WTC11 (cell line): ENCODE data around the gene STRN4.

ENCODE experiments used
- CREM ChIP-seq: sonication (generic); formaldehyde crosslinking; IDR thresholded peaks from 2 replicates; pipeline ENCODE4 v1.8.1; 2022; ENCODE audit warnings: mild to moderate bottlenecking, missing genetic modification reagents, moderate library complexity
- FOXP1 ChIP-seq: sonication (generic); formaldehyde crosslinking; IDR thresholded peaks from 2 replicates; pipeline ENCODE4 v1.8.0; 2022; ENCODE audit warnings: missing genetic modification reagents, mild to moderate bottlenecking, moderate library complexity, borderline replicate concordance
- IRF2 ChIP-seq: sonication (generic); formaldehyde crosslinking; IDR thresholded peaks from 2 replicates; pipeline ENCODE4 v1.8.0; 2022; ENCODE audit warnings: low read depth, missing genetic modification reagents, borderline replicate concordance
- NFE2L1 ChIP-seq: sonication (generic); formaldehyde crosslinking; IDR thresholded peaks from 2 replicates; pipeline ENCODE4 v1.8.1; 2023; ENCODE audit warnings: missing genetic modification reagents
- NFYB ChIP-seq: sonication (generic); formaldehyde crosslinking; conservative IDR thresholded peaks from 2 replicates; pipeline ENCODE4 v1.8.0; 2022; ENCODE audit warnings: low read depth, missing genetic modification reagents
- RORB ChIP-seq: fragments of 250-450 bp; sonication (Bioruptor Pico); IDR thresholded peaks from 2 replicates; pipeline ENCODE4 v1.9.0; 2021; ENCODE audit warnings: mild to moderate bottlenecking
- SP1 ChIP-seq: sonication (generic); formaldehyde crosslinking; conservative IDR thresholded peaks from 2 replicates; pipeline ENCODE4 v1.8.1; 2022; ENCODE audit warnings: missing genetic modification reagents
- TCF7 ChIP-seq: sonication (generic); formaldehyde crosslinking; IDR thresholded peaks from 2 replicates; pipeline ENCODE4 v1.8.0; 2022; ENCODE audit warnings: mild to moderate bottlenecking, low read depth, missing genetic modification reagents, moderate library complexity
- TF ChIP-seq, protein P1 (sequence below): fragments of 200-600 bp; IDR thresholded peaks from 2 replicates; pipeline ENCODE4 v1.8.0; 2022; ENCODE audit warnings: antibody characterized with exemption
- TF ChIP-seq, protein P2 (sequence below): sonication (generic); formaldehyde crosslinking; IDR thresholded peaks from 2 replicates; pipeline ENCODE4 v1.8.1; 2023; ENCODE audit warnings: mild to moderate bottlenecking, moderate library complexity, missing genetic modification reagents
- TF ChIP-seq, protein P3 (sequence below): sonication (generic); formaldehyde crosslinking; IDR thresholded peaks from 2 replicates; pipeline ENCODE4 v1.8.0; 2022; ENCODE audit warnings: missing genetic modification reagents
- TF ChIP-seq, protein P4 (sequence below): sonication (generic); formaldehyde crosslinking; conservative IDR thresholded peaks from 2 replicates; pipeline ENCODE4 v1.8.1; 2023; ENCODE audit warnings: mild to moderate bottlenecking, low read depth, missing genetic modification reagents, moderate library complexity

DNA sequence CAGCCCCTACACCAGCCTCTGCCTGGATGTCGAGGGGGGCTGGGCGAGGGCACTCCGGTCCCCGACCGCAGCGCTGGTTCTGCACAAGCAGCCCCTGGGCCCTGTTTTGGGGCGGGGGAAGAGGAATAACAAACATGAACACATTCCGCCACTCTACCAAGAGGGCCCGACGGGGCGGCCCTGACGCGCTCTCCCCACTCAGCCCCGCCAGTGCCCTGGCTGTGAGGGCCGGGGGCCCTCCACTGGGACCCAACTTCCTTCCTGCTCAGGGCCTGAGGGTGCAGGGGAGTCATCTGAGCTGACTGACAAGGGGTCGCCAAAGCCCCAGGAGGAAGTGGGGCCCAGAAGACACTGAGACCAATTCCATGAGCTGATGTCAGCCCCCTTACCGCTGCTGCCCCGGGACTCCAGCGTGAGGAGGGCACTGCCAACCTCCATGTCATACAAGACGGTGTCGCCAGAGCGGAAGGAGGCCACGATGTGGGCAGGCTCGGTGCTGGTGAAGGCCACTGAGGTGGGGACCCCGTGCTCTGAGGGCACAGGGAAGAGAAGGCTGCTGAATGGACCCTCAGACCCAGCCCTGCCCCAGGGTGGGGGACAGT, 23.7 kb downstream of the STRN4 start:
- TF ChIP-seq, protein P1, sequence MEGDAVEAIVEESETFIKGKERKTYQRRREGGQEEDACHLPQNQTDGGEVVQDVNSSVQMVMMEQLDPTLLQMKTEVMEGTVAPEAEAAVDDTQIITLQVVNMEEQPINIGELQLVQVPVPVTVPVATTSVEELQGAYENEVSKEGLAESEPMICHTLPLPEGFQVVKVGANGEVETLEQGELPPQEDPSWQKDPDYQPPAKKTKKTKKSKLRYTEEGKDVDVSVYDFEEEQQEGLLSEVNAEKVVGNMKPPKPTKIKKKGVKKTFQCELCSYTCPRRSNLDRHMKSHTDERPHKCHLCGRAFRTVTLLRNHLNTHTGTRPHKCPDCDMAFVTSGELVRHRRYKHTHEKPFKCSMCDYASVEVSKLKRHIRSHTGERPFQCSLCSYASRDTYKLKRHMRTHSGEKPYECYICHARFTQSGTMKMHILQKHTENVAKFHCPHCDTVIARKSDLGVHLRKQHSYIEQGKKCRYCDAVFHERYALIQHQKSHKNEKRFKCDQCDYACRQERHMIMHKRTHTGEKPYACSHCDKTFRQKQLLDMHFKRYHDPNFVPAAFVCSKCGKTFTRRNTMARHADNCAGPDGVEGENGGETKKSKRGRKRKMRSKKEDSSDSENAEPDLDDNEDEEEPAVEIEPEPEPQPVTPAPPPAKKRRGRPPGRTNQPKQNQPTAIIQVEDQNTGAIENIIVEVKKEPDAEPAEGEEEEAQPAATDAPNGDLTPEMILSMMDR: no peak
- TF ChIP-seq NFE2L1 (CRISPR knock-in tag) (no peak), TCF7 (no peak), NFYB (no peak), FOXP1 (CRISPR knock-in tag) (no peak), IRF2 (CRISPR knock-in tag) (no peak), SP1 (CRISPR knock-in tag) (no peak), CREM (CRISPR knock-in tag) (no peak), RORB (no peak)
- TF ChIP-seq, protein P2, sequence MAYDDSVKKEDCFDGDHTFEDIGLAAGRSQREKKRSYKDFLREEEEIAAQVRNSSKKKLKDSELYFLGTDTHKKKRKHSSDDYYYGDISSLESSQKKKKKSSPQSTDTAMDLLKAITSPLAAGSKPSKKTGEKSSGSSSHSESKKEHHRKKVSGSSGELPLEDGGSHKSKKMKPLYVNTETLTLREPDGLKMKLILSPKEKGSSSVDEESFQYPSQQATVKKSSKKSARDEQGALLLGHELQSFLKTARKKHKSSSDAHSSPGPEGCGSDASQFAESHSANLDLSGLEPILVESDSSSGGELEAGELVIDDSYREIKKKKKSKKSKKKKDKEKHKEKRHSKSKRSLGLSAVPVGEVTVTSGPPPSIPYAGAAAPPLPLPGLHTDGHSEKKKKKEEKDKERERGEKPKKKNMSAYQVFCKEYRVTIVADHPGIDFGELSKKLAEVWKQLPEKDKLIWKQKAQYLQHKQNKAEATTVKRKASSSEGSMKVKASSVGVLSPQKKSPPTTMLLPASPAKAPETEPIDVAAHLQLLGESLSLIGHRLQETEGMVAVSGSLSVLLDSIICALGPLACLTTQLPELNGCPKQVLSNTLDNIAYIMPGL (CRISPR knock-in tag): no peak
- TF ChIP-seq, protein P3, sequence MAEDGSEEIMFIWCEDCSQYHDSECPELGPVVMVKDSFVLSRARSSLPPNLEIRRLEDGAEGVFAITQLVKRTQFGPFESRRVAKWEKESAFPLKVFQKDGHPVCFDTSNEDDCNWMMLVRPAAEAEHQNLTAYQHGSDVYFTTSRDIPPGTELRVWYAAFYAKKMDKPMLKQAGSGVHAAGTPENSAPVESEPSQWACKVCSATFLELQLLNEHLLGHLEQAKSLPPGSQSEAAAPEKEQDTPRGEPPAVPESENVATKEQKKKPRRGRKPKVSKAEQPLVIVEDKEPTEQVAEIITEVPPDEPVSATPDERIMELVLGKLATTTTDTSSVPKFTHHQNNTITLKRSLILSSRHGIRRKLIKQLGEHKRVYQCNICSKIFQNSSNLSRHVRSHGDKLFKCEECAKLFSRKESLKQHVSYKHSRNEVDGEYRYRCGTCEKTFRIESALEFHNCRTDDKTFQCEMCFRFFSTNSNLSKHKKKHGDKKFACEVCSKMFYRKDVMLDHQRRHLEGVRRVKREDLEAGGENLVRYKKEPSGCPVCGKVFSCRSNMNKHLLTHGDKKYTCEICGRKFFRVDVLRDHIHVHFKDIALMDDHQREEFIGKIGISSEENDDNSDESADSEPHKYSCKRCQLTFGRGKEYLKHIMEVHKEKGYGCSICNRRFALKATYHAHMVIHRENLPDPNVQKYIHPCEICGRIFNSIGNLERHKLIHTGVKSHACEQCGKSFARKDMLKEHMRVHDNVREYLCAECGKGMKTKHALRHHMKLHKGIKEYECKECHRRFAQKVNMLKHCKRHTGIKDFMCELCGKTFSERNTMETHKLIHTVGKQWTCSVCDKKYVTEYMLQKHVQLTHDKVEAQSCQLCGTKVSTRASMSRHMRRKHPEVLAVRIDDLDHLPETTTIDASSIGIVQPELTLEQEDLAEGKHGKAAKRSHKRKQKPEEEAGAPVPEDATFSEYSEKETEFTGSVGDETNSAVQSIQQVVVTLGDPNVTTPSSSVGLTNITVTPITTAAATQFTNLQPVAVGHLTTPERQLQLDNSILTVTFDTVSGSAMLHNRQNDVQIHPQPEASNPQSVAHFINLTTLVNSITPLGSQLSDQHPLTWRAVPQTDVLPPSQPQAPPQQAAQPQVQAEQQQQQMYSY (CRISPR knock-in tag): no peak
- TF ChIP-seq, protein P4, sequence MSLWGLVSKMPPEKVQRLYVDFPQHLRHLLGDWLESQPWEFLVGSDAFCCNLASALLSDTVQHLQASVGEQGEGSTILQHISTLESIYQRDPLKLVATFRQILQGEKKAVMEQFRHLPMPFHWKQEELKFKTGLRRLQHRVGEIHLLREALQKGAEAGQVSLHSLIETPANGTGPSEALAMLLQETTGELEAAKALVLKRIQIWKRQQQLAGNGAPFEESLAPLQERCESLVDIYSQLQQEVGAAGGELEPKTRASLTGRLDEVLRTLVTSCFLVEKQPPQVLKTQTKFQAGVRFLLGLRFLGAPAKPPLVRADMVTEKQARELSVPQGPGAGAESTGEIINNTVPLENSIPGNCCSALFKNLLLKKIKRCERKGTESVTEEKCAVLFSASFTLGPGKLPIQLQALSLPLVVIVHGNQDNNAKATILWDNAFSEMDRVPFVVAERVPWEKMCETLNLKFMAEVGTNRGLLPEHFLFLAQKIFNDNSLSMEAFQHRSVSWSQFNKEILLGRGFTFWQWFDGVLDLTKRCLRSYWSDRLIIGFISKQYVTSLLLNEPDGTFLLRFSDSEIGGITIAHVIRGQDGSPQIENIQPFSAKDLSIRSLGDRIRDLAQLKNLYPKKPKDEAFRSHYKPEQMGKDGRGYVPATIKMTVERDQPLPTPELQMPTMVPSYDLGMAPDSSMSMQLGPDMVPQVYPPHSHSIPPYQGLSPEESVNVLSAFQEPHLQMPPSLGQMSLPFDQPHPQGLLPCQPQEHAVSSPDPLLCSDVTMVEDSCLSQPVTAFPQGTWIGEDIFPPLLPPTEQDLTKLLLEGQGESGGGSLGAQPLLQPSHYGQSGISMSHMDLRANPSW (CRISPR knock-in tag): no peak
